GM21360 (cell line): ENCODE results near the gene PKD2L2.
"Not testable (repeated sequence)": the region's sequence is repeated elsewhere in the genome, so short reads cannot be mapped to it uniquely, and the experiment has no call there.

Experiments used
- ATAC-seq: cut with Tn5 transposase; IDR thresholded peaks from one replicate; pipeline ENCODE4 v1.9.1; 2021; ENCODE audit warnings: mild to moderate bottlenecking, moderate library complexity; ENCODE audit not compliant: unreplicated experiment

PKD2L2 gene

DNA sequence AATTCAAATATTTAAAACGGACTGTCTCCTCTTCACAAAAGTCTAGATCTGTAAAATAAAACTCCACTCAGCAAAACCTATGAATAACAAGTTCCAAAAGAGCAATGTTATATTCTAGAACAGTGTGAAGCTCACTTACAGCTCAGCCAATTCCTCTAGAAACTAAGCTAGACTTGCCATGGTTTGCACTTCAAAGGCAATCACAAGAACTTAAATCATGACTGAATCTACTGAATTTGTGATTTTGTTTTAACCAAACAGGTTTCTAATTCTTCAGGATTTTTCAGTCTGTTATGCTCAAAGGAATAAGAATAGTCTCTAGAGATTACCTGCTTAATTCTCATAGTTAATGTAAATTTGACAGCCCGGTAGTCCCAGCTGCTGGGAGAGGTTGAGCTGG is 1.4 kb upstream of the PKD2L2 start:
- ATAC-seq: no peak

DNA sequence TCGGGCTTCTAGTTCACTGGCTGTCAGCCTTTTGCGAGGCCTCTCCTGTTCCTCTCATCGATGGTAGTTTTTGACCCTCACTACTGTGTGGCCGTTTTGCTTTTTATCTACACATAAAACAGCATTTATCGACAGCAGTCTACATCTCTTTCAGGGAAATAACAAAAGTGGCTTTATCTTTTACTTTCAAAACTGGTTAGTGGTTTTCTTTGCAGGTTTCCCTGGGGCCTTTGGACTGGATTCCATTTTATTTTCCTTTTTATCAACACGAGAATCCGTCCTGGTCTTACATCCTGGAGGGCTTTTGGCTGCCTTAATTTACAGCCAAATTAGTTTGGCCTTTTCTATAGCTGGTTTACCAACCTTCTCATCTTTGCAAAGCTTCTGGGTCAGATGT is 793 bp upstream of the PKD2L2 start:
- no peak for ATAC-seq

- no peak for ATAC-seq
Measured at GRCh38 chr5:137890845-137891244, 1.6 kb downstream of the PKD2L2 start.

- ATAC-seq: no peak
Measured at GRCh38 chr5:137891849-137892248, 2.6 kb downstream of the PKD2L2 start.

GRCh38 chr5:137894586-137894985 is 5.3 kb downstream of the PKD2L2 start:
- no peak for ATAC-seq

GRCh38 chr5:137896560-137896959 is 7.3 kb downstream of the PKD2L2 start:
- ATAC-seq: no peak

DNA sequence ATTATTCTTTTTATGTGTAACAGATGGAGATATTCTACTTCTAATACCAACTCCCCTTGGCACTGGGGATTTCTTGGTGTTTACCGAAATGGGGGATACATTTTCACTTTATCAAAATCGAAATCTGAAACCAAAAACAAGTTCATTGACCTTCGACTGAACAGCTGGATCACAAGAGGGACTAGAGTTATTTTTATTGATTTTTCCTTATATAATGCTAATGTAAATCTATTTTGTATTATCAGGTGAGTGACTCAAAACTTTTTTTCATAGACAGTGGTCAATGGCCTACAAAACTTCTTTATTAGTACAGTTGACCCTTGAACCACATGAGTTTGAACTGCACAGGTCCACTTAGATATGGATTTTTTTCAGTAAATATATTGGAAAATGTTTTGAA is 10.2 kb downstream of the PKD2L2 start:
- no peak for ATAC-seq

GRCh38 chr5:137901011-137901817 is 12.0 kb downstream of the PKD2L2 start:
- no peak for ATAC-seq

- ATAC-seq: no peak
Measured at GRCh38 chr5:137902408-137903133, 13.3 kb downstream of the PKD2L2 start.

DNA sequence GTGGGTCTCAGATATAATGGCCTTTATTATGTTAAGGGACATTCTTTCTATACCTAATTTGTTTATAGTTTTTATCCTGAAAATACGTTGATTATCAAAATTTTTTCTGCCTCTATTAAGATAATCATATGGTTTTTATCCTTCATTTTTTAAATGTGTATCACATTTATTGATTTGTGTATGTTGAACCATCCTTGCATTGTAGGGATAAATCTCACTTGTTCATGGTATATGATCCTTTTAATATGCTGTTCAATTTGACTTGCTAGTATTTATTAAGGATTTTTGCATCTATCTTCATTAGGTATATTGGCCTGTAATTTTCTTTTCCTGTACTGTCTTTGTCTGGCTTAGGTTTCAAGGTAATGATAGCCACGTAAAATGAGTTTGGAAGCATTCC is 25.5 kb downstream of the PKD2L2 start:
- ATAC-seq: no peak

DNA sequence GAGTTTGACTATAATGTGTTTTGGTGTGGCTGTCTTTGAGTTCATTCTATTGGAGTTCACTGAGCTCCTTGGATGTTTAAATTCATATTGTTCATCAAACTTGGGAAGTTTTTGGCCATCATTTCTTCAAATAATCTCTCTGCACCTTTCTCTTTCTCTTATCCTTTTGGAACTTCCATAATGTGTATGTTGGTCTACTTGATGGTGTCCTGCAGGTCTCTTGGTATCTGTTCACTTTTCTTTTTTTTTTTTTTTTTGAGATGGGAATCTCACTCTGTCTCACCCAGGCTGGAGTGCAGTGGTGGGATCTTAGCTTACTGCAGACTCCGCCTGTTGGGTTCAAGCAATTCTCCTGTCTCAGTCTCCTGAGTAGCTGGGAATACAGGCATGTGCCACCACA is 27.7 kb downstream of the PKD2L2 start:
- ATAC-seq: no peak

DNA sequence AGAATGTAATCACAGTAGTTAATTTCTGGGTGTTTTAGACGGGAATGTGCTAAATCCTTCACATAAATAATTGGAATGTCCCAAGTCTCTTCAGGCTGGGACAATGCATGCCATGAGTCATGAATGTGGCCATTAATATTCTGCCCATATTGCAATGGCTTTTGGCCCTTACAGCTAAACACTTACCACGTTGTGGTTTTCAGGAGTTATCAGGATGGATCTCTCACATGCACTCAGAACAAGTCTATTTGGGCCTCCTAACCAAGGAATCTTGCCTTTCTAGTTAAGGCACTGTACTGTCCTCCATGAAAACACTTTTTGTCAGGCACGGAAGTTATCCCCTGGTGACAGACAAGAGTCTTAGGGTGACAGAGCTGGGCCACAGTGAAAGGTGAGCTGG is 32.7 kb downstream of the PKD2L2 start:
- ATAC-seq: no peak

- ATAC-seq: no peak
Measured at GRCh38 chr5:137923856-137924255, 34.6 kb downstream of the PKD2L2 start.

GRCh38 chr5:137932800-137933199 is 43.5 kb downstream of the PKD2L2 start:
- ATAC-seq: no peak

- ATAC-seq: no peak
Measured at GRCh38 chr5:137933491-137933911, 44.2 kb downstream of the PKD2L2 start.

DNA sequence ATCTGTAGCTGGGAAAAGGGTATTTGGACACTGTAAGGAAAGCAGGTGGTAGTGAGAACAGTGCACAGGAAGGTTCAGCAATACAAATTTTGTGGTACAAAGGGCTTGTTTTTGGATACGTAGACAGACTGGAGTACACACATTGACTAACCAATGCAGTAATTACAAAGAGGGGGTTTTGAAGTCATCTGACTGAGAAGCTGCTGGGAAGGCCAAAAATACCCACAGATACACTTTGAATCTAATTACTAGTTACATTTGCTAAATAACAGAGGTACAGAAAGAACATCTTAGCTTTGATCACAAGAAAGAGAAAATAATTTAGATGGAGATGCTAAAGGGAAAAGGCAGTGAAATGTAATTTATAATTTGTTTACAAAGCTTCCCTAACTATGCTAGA is 45.9 kb downstream of the PKD2L2 start:
- ATAC-seq: no peak

DNA sequence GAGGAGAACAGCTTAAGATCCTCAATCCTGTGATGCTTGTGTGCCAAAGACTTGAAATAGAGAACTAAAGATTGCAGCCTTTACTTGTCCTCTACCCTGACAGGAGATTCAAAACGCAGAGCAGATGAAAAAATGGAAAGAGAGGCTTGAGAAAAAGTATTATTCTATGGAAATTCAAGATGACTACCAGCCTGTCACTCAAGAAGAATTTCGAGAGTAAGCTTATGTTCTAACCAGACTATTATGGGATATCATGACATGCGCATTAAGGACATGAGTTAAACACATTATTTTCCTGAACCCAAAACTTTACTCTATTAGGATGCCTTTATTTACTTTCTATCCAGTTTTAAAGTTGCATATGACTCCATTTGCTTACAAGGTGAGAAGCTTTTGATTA is 46.4 kb downstream of the PKD2L2 start:
- ATAC-seq: no peak

- ATAC-seq: no peak
Measured at GRCh38 chr5:137937994-137938750, 48.9 kb downstream of the PKD2L2 start.

DNA sequence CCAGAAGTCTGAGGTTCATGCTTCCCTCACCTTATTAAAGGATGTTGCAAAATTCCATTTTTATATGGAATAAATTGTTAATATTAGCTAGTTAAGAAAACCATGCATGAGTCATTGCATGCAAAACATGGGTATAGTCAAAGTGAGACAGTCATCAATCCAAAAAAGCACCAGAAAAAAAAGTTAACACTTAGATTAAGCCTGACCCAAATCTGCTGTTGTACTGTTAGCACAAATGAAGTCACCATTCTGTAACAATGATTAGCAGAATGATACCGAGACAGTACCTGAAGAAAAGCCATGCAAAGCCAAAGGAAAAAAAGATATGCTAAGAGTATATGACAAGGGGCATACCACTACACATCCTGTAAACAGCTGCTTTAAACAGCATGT is 49.5 kb downstream of the PKD2L2 start:
- ATAC-seq: no peak

- ATAC-seq: no peak
Measured at GRCh38 chr5:137939331-137939730, 50.1 kb downstream of the PKD2L2 start.

- not testable (repeated sequence) for ATAC-seq
Measured at GRCh38 chr5:137944280-137944679, 55.0 kb downstream of the PKD2L2 start.

DNA sequence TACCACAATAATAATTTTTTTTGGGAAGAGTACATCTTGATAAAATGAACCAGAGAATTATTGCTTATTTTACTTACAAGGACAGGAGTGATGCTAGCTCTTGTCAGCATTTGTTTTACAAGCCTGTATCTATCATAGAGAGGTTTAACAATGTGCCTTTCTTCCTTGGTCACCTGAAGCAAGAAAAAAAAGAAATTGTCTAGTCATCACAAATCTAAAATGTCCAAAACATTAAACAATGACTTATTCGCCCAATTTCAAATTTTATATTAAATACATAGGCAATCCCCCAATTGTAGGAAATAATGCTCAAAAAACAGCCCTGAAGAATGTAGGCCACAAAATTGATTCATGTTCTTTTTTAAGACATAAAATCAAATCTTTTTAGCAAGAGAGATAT is 56.6 kb downstream of the PKD2L2 start:
- ATAC-seq: no peak
